ENCODE data around the gene ADAMTS13.
"Not testable (repeated sequence)": the region's sequence is repeated elsewhere in the genome, so short reads cannot be mapped to it uniquely, and the experiment has no call there.

Gene ADAMTS13

GRCh38 chr9:133421615-133422542 lies at the start of gene ADAMTS13:
Gene ADAMTS13, plus strand, starts transcription at chr9:133422367. Its CDS starts 77 bp downstream, at chr9:133422444.
- DNase-seq (ENCODE audit: low read depth), result no peak

DNA sequence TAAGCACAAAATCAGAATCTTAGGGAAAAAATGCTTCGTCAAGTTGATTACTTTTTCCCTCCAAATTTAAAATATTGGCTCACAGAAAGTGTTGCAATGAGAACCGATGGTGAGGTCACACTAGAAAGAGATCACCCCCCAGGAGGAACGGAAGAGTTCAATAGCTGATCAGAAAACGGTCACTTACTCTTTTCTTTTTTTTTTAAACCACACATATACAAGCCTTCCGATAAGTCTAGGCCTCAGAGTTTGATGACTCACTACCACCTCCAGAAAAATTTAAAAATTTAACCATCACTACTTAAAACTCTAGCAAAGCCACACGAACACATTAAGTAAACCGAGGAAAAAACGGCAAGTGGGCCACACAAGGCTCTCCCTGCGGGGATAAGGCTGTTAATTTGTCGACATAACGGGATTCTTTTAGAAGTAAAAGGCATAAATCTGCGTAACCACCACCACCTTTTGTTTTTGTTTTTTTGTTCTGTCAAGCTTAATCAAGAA lies 47.5 kb upstream of the ADAMTS13 start:
- peak; percentile 56 for DNase-seq (ENCODE audit: low read depth)

GRCh38 chr9:133375116-133375723 lies 46.9 kb upstream of the ADAMTS13 start:
- peak; percentile 23 for DNase-seq (ENCODE audit: low read depth)

- DNase-seq (ENCODE audit: low read depth), result peak; percentile 97
These were observed 46.2 kb upstream of the ADAMTS13 start, which contains the start of the genes STKLD1 and SURF4 for GRCh38 chr9:133375724-133376654. Gene STKLD1, plus strand, starts transcription at chr9:133376366. Its CDS starts 108 bp downstream, at chr9:133376474. Gene SURF4, minus strand, starts transcription at chr9:133376060. Its CDS starts 91 bp downstream, at chr9:133375969.

GRCh38 chr9:133377280-133377679 lies 44.9 kb upstream of the ADAMTS13 start:
- not testable (repeated sequence) for DNase-seq (ENCODE audit: low read depth)

GRCh38 chr9:133377721-133378216 lies 44.4 kb upstream of the ADAMTS13 start:
- DNase-seq (ENCODE audit: low read depth), result peak; percentile 86

DNA sequence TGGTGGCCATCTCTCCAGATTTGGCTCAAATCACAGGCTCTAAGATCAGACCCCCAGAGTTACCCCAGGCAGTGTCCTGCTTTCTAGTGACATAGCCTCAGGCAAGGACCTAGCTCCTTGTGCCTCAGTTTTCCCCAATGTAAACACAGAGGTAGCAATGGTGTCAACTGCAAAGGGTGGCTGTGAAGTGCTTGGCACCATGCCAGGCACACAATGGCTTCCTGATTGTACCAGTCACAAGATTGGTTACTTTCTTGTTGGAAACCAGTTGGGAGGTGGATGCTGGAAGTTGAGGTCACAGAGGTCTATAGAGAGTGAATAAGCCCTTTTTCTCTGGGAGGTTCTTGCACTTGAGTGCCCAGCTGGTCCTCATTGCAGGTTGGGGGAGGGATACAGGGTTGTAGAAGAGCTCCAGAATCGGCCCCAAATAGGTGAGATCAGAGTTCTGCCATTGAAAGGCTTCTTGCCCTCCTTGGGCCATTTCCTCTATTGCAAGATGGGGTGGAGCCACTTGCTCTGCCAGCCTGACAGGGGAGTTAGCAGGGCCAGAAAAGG lies 43.7 kb upstream of the ADAMTS13 start:
- no peak for DNase-seq (ENCODE audit: low read depth)

- DNase-seq (ENCODE audit: low read depth), result no peak
These were observed 42.7 kb upstream of the ADAMTS13 start for GRCh38 chr9:133379153-133380086.

DNA sequence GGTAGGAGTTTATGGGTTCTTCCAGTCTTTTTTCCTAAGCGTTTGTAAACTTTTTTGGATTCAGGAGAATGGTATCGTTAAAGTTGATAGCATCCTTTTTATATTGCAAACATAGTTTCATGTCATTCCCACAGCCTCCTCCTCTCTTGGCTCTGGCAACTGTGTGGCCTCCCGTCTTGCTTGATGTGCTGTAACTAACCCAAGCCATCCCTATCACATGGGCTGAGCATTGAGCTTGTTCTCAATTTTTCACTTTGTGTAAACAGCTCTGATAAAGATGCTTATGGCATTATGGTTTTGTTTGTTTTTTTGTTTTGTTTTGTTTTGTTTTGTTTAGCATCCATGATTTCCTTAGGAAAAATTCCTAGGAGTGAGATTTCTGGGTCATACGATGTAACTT lies 41.4 kb upstream of the ADAMTS13 start:
- DNase-seq (ENCODE audit: low read depth), result no peak

DNA sequence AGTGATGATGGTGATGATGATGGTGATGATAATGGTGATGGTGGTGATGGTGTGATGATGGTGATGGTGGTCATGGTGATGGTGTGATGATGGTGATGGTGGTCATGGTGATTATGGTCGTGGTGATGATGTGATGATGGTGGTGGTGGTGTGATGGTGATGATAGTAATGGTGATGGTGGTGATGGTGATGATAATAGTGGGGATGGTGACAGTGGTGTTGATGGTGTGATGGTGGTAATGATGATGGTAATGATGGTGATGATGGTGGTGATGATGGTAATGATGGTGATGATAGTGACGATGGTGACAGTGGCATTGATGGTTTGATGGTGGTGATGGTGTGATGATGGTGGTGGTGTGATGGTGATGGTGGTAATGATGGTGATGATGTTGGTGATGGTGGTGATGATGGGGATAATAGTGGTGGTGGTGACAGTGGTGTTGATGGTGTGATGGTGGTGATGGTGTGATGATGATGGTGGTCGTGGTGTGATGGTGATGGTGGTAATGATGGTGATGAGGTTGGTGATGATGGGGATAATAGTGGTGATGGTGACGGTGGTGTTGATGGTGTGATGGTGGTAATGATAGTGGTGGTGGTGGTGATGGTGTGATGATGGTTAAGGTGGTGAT lies 39.5 kb upstream of the ADAMTS13 start:
- no peak for DNase-seq (ENCODE audit: low read depth)

DNA sequence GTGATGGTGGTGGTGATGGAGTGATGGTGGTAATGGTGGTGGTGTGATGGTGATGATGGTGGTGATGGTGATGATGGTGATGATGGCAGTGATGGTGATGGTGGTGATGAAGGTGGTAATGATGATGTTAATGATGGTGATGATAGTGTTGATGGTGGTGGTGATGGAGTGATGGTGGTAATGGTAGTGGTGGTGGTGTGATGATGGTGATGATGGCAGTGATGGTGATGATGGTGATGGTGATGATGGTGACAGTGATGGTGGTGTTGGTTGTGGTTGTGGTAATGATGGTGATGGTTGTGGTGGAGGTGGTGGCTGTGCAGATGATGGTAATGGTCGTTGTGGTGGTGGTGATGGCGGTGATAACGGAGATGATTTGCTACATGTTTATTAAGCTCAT lies 38.7 kb upstream of the ADAMTS13 start:
- DNase-seq (ENCODE audit: low read depth), result no peak

DNA sequence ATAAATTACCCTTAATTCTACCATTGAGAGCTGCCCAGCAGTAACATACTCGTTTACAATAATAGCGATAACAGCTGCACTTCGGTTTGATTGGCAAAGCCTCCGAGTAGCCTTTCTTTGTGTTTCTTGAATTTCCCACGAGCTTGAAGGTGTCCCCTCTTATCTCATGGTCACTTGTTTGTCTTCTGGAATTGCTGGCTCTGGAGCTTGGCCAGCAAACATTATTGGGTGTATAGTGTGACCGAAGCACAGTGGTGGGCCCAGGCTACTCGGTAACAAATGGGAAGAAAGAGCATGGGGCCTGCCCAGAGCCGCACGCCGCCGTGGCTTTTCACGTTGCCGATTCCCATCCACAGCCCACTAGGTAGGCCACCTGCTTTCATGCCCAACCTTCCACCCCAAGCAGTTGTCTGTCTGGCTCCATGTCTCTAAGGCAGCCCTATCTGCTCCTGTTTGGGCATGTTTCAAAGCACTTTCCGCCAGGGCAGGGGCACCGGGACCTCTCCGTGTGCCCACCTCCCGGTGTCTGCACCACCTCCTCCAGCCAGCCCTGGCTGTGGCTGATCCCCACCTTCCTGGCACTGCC lies 37.3 kb upstream of the ADAMTS13 start:
- no peak for DNase-seq (ENCODE audit: low read depth)

DNA sequence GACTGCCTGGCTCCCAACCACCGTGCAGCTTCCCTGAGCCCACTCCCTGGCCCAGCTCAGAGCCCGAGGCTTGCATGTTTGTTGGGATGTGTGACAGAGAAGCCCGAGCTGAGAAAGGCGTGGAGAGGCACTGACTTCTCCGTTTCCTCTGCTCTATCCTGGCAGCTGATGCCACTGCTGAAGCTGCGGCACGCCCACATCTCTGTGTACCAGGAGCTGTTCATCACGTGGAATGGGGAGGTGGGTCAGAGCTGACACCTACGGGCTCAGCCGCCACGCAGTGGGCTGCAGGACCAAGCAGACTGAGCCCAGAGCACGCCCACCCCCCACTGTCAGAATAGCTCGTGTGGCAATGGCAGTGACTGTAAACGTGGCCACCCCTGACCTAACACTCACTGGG lies 36.7 kb upstream of the ADAMTS13 start:
- DNase-seq (ENCODE audit: low read depth), result no peak

GRCh38 chr9:133386338-133386737 lies 35.8 kb upstream of the ADAMTS13 start:
- no peak for DNase-seq (ENCODE audit: low read depth)

GRCh38 chr9:133387680-133388079 lies 34.5 kb upstream of the ADAMTS13 start:
- no peak for DNase-seq (ENCODE audit: low read depth)

GRCh38 chr9:133389025-133389557 lies 33.1 kb upstream of the ADAMTS13 start:
- no peak for DNase-seq (ENCODE audit: low read depth)

GRCh38 chr9:133389562-133389961 lies 32.6 kb upstream of the ADAMTS13 start:
- DNase-seq (ENCODE audit: low read depth), result no peak

DNA sequence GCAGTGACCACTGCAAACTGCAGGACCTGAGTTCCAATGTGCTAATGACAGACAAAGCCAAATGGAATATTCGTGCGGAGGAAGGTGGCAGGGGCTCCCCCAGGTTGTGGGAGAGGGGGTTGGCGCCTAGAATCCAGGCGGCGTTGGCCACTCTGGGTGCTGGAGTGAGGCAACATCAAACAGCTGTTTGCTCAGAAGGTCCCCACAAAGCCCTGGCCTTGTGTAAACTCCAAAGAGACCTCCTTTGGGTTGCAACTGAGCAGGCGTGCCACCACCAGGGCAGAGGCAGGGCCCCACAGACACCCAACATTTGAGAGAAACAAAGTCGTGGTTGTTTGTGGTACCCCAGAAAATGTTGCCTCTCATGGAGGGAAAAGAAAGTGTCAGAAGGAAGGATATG lies 31.5 kb upstream of the ADAMTS13 start:
- no peak for DNase-seq (ENCODE audit: low read depth)

- not testable (repeated sequence) for DNase-seq (ENCODE audit: low read depth)
These were observed 30.7 kb upstream of the ADAMTS13 start for GRCh38 chr9:133391449-133391848.
